Caki2 (cell line): ENCODE results near the gene NEURL1. TPM values are rescaled to one million over a fixed set of nuclear protein-coding genes. Genes with fewer than 3 reads are reported as not detected.

ENCODE experiments used
- total RNA-seq: library from RNA; depleted of rRNA; stranded (reverse); fragments of >200 nt; shearing (Covaris generic); gene quantifications from 2 replicates; pipeline ENCODE4 v1.2.3, GENCODE V29; 2014; ENCODE audit warnings: low replicate concordance; rRNA removed

NEURL1 gene
- total RNA-seq, 1 experiment from 2014 or later, result not detected

Other genes with a start within 250 kb of the NEURL1 start
- gene RPEL1, start 247.8 kb upstream of the NEURL1 start, total RNA-seq, result not detected in 2 replicates
- gene INA, start 216.6 kb upstream of the NEURL1 start, total RNA-seq, result not detected in 2 replicates
- 11.2 and 13.8 TPM in 2 replicates for gene PCGF6, start 142.6 kb upstream of the NEURL1 start, total RNA-seq
- gene TAF5, start 125.7 kb upstream of the NEURL1 start, total RNA-seq, result 2.3 and 3.6 TPM in 2 replicates
- gene ATP5MK, start 97.2 kb upstream of the NEURL1 start, total RNA-seq, result 242 and 351 TPM in 2 replicates
- 17.3 and 33.0 TPM in 2 replicates for gene PDCD11, start 97.1 kb upstream of the NEURL1 start, total RNA-seq
- gene CALHM2, start 41.3 kb upstream of the NEURL1 start, total RNA-seq, result 0.55 and 2.9 TPM in 2 replicates
- not detected in 2 replicates for gene CALHM1, start 34.8 kb upstream of the NEURL1 start, total RNA-seq
- 0.47 TPM in 1 of 2 replicates, not detected in the other for gene CALHM3, start 14.5 kb upstream of the NEURL1 start, total RNA-seq